ENCODE measurements around the gene SNAP47.

GRCh38 chr1:227779685-227780084 is 44.5 kb downstream of the SNAP47 start:
- TF ChIP-seq POLR2A (IDR thresholded peaks at IDR 0.05; ENCODE audit: low read depth, low read length) (no peak), PAX5 (IDR thresholded peaks at IDR 0.05; ENCODE audit: insufficient read depth, low read length, severe bottlenecking) (no peak), SPI1 (IDR thresholded peaks at IDR 0.05; ENCODE audit: low read depth, low read length) (no peak), POLR2AphosphoS5 (IDR thresholded peaks at IDR 0.05; ENCODE audit: low read depth, low read length) (no peak), TAF1 (IDR thresholded peaks at IDR 0.05; ENCODE audit: low read depth, low read length) (no peak), POU2F2 (IDR thresholded peaks at IDR 0.05; ENCODE audit: low read depth, low read length) (no peak)

All from GM12891 (cell line).